HG03565 (cell line): ENCODE measurements around the gene UBE4A.

Source experiments
- ATAC-seq: cut with Tn5 transposase; IDR thresholded peaks from one replicate; pipeline ENCODE4 v1.9.1; 2021; ENCODE audit warnings: mild to moderate bottlenecking, moderate library complexity; ENCODE audit not compliant: unreplicated experiment

UBE4A gene

DNA sequence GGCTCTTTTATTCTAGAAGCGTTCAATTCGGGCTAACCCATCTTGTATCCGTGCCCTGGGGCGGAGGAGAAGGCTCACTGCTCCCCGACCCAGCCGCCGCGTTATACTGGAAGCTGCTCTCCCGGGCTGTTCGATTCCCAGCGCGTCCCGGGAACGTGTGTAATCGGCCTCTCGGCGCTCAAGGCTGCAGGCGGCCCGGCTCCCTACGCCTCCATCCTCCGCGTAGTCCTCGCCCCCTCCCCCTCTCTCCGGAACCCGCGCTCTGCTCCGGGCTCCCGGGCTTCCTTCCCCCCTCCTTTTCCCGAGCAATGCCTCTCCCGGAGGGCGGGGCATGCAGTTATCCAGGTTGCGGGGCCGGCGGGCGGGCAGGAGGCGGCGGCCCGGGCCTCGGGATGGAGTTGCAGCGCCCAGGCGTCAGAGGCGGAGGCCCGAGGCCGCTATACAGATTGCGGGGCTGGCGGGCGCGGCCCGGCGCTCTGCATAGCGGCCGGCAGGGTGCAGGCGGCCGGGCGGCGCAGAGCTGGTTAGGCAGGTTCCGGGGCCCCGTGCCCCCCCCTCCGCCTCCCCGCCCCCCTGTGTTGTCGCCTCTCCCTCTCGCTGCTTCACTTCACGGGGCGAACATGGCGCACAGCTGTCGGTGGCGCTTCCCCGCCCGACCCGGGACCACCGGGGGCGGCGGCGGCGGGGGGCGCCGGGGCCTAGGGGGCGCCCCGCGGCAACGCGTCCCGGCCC is 76.7 kb downstream of the UBE4A start, which contains the start of gene KMT2A:
TSS of gene KMT2A (plus strand) at position 600 of the 732 bp plus-strand sequence. CDS start at position 621, 21 bp downstream.
- peak; percentile 59 for ATAC-seq

- ATAC-seq: peak; percentile 7
Observed at GRCh38 chr11:118436639-118437207, 77.3 kb downstream of the UBE4A start.

- no peak for ATAC-seq
Observed at GRCh38 chr11:118437208-118438125, 78.1 kb downstream of the UBE4A start.

DNA sequence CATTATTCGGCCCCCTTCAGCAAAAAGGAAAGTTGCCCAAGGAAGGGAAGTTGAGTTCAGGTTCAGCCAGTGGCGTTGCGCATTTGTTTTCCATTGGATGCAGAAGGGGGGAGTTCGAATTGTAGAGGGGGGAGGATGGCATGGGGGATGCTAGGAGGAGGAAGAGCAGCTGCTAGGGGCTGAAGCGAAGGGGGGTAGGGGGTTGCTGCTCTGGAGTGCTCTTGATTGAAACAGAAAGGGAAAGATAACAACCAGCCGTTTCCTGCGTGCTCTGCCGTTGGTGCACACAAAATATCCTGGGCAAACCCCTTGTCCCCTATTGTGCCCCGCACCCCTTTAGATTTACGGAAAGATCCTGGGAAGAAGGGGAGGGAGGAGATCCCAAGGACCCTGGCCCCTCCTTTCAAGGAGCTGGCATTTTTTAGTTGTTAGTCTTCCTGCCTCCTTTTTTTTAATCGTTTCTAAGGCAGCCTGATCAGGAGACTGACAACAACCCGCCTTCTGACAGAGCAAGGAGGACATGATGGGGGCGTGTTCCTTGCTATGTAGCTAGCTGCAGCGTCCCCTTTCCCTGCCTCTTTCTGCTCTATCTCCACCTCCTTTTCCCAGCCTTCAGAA is 79.0 kb downstream of the UBE4A start:
- no peak for ATAC-seq

DNA sequence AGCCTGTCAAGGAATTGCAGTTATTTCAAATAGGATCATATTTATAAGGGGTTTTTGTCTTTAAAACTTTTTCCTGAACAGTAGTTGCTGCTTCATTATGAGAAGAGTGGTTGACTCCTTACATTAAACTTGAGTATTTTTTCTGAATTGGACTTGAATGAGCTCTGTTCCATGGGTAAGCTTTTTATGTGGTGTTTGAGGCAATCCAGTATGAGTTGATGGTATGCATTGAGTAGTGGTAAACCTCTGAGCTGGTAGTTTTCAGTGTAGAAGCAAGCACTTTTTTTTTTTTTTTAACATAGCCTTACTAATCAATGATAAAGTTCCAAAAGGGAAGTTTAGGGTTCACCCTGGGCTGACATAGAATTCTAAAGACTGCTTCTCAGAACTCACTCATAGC is 80.2 kb downstream of the UBE4A start:
- ATAC-seq: no peak

DNA sequence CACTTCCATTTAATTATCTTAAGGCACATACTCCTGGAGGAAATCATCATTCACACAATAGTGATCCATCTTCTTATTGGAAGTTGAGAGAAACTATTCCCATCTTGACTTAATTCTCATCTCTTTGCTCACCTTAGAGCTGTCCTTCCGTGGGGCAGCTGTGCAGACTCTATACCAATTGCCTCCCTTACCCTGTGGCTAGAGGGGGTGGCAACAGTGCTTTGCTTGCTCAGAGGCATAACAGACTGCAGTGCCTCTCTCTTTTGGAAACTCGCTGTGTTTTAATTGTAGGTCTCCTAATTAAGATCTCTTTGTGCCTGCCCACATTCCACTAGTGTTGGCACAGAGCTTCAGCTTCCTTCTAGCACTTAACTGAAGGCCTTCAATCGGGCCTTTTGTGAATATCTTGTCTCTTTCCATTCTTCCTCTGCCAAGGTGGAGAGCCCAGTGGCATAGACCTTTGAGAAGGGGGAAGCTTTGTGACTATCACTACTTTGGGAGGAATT is 82.4 kb downstream of the UBE4A start:
- ATAC-seq: no peak

DNA sequence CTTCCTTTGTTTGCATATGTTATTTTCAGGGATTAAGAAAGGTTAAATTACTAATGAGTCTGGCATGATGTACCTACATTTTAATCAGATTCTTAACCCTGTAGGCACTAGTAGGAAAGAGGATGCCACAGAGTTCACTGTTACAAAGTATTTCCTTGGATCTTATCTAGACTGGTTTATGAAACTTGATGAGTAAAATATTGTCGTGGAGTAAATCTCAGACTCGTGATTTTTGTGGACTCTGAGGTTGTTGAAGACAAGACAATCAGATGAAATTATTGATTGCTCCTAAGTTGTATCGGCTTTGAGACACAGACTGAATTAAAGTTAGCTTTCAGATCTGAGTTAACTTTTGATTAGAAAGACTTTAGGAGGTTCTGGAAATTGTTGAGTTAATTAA is 82.9 kb downstream of the UBE4A start:
- no peak for ATAC-seq

DNA sequence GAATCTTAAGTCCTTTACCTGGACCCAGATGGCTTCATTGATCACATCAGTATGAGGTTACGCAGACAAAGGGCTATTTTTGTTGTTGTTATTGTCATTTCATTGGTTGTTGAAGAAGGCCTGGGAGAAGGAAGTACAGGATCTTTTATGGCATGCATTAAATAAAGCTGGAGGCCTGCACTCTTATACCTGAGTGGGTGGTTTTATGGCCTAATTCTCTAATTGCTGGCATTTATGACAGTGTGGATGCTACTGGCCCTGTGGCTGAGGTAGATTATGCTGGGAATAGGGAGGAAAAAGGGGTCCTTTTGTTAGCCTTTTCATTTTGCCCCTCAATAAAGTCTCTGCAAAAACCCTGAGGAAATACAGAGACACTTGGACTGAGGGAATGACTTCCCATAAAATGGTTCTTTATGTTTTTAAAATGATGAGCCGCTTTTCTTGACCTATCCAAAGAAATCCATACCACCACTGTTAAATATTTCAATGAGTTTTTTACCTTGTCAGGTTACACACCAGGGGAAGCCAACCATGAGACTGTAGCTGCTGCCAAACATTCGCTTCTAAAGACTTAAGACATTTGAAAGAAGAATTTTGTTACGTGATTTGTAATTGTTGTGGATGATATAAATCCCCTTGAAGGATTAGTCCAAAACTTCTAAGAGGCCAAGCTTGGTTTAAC is 83.6 kb downstream of the UBE4A start:
- no peak for ATAC-seq

DNA sequence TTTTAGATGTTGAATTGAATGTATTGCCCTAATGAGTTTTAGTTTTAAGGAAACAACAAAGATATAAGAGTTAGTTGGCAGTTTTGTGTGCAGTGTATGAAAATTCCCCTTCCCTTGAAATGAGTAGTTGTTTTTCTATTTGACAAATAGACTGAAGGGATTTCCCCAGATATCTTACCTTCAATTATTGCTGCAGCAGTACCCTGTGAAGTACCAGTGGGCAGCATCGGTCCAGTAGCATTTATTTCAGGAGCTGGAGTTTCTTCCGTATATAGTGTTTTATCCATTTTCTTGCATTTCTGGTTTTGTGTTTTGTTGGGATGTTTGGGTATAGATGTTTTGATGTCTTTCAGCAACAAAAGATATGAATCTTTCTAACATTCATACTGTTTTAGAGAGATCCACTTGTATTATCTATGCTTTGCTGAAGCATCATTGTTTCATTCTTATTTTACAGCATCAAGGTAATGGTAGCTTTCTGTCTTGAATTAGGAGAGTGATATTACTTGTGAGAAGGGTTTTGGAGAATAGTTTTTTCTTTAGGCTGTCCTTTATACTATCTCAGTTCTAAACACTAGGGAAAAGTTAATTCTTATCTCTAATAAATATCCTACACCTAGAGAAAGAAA is 84.3 kb downstream of the UBE4A start:
- ATAC-seq: no peak

- no peak for ATAC-seq
Observed at GRCh38 chr11:118447423-118447822, 88.0 kb downstream of the UBE4A start.

GRCh38 chr11:118448294-118448693 is 88.9 kb downstream of the UBE4A start:
- ATAC-seq: peak; percentile 69
